T1000 (cell line): ENCODE measurements around the gene TCTN1.

ENCODE experiments used
- DNase-seq: peaks from one replicate; lab custom pipeline; 2025; ENCODE audit warnings: mixed read lengths; lab: John Stamatoyannopoulos, UW

Gene TCTN1

GRCh38 chr12:110680032-110680431 lies 66.1 kb downstream of the TCTN1 start:
- DNase-seq = no peak

DNA sequence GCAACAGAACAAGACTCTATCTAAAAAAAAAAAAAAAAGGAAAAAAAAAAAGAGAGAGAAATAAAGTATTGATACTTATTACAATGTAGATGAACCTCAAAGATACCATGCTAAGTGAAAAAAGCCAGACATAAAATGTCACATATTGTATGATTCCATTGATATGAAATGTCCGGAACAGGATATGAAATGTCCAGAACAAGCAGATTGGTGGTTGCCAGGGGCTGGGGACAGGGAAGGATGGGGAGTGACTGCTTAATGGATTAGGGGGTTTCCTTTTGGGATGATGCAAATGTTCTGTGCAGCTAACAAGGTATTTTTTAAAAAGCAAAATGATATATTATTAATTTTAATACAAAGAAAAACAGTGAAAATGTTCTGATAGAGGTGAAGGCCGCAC lies 70.0 kb downstream of the TCTN1 start:
- DNase-seq = no peak

DNA sequence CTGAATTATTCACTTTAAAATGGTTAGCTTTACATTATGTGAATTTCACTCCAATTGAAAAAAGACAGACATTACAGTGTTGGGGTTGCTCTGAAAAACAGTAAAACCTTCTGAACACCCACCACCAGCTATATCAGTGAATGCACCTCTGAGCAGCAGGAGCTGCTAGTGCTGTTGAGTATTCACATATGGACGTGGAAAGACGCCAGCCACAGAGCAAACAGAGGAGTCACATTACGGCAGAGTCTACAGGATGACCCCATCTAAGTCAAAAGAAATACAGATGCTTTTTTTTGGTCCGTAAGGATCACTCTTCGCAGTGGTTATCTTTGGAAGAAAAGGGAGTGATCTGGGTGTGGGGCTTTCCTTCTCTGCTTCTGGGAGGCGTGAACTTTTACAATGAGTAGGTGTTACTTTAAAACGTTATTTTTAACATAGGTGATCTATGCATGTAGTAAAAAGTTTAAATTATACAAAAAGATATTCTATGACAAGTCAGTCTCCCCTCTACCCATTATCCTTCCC lies 70.4 kb downstream of the TCTN1 start:
- DNase-seq = no peak

DNA sequence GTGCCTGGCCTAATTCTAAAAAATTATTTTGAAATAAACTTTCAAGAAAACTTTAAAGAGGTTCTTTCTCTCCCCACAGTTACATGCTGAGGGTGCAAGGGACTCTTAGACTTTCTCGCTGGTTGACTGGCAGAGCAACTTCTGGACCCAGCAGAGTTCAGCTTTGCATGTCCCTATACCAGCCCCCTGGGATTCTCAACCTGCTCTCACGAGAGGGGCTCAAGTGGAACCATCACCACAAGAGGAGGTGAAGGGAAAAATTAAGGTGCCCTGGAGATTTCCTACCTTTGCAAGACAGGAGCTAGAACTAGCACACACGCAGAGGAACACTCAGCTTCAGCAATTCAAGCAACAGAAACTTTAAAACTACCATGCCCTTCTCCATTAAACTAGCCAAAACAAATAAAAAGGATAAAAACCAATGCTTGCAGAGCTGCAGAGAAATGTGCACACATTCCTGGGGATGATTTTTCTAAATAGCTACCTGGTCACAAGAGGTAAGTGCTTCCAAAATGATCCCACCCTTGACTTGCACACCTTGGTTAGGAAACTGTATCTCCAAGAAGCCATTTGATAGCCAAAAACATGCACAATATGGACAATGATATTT lies 72.5 kb downstream of the TCTN1 start:
- no peak for DNase-seq

GRCh38 chr12:110687396-110688169 lies 73.7 kb downstream of the TCTN1 start:
- no peak for DNase-seq

- DNase-seq = no peak
Measured at GRCh38 chr12:110688446-110689280, 74.7 kb downstream of the TCTN1 start, which contains the start of gene HVCN1. Gene HVCN1 (minus strand): TSS chr12:110689115. CDS start chr12:110683245, 5,870 bp downstream.

- DNase-seq = peak; percentile 23
Measured at GRCh38 chr12:110689281-110690126, 75.6 kb downstream of the TCTN1 start.

DNA sequence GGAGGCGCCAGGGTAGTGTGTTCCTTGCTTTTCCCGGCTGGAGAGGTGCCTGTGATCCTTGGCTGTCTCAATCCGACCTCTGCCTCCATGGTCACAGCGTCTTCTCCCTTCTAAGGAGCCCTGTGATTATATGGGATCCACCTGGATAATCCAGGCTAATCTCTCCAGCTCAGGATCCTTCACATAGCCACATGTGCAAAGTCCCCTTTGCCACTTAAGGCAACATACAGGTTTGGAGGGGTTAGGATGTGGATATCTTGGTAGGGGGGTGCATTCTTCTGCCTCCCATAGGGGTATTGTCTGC lies 76.2 kb downstream of the TCTN1 start:
- no peak for DNase-seq

- DNase-seq = no peak
Measured at GRCh38 chr12:110693731-110694130, 79.8 kb downstream of the TCTN1 start.

DNA sequence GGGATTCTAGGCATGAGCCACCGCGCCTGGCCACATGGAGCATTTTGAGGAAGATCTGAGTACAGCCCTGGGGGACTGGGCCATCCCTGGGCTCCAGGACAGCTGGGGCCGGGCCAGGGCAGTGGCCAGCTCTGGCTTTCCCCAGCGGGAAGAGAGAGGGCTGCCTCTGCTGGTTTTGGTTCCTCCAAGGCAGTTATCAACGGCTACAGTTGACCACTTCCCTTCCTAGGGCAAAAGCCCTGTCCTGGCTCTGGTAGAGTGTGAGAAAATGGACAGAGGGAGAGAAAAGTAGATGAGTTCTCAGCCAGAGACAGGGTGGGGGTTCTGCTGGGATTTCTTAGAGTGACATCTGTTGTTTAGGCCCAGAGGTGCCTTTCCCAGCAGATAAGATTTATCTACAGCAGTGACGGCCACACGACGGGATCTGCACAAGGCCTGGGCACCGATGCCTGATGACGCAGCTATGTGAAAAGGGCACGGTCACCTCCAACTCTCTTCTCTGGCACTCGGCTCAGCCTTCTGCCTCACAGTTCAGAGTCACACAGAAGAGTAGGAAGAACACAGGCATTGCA lies 80.5 kb downstream of the TCTN1 start:
- DNase-seq = no peak

GRCh38 chr12:110696283-110696682 lies 82.4 kb downstream of the TCTN1 start:
- DNase-seq = no peak

GRCh38 chr12:110697236-110697635 lies 83.3 kb downstream of the TCTN1 start:
- no peak for DNase-seq

- no peak for DNase-seq
Measured at GRCh38 chr12:110698171-110698902, 84.4 kb downstream of the TCTN1 start.
